H1 (cell line): Measurements from ENCODE around the gene FMC1. TPM values are rescaled to one million over a fixed set of nuclear protein-coding genes. Genes with fewer than 3 reads are reported as not detected.

Experiments used
- CTCF ChIA-PET: fragments of 300-600 bp; sonication (Branson Sonifier 250); formaldehyde crosslinking; loops from one replicate; lab custom pipeline; 2021; ENCODE audit not compliant: partially characterized antibody; lab: Charles Lee
- POLR2A ChIA-PET: fragments of 300-600 bp; sonication (Branson Sonifier 250); formaldehyde crosslinking; loops from one replicate; lab custom pipeline; 2021; ENCODE audit warnings: inconsistent platforms; ENCODE audit not compliant: partially characterized antibody; lab: Charles Lee
- DNase-seq, 2 experiments: peaks; one replicate each; pipeline versions ENCODE4 v3.0.0 to v3.0.0-alpha.2; 2010 to 2022; ENCODE audit warnings: low spot score in 2 of 2, low read depth in 1 of 2, mixed read lengths in 1 of 2
- FAIRE-seq: peaks from 2 replicates; lab custom pipeline; 2011; peaks lifted over from hg19 to GRCh38; lab: Jason Lieb, UNC
- H2AFZ ChIP-seq: 2 replicates; pipeline ENCODE4 v1.8.1; 2012; ENCODE audit warnings: low read length, inconsistent platforms
- H2AK5ac ChIP-seq: 2 replicates; pipeline ENCODE4 v1.6.1; 2013; ENCODE audit warnings: low read depth, low read length
- H2BK120ac ChIP-seq: replicated peaks from 2 replicates; pipeline ENCODE3; 2013; ENCODE audit warnings: low read depth, low read length, inconsistent platforms
- H2BK12ac ChIP-seq: 2 replicates; pipeline ENCODE4 v1.6.1; 2013; ENCODE audit warnings: low read depth, low read length
- H2BK15ac ChIP-seq: 2 replicates; pipeline ENCODE4 v1.6.1; 2013; ENCODE audit warnings: low read length
- H2BK20ac ChIP-seq: 2 replicates; pipeline ENCODE4 v1.6.1; 2013; ENCODE audit warnings: low read length
- H2BK5ac ChIP-seq: 2 replicates; pipeline ENCODE4 v1.6.1; 2013; ENCODE audit warnings: low read depth, low read length
- H3K14ac ChIP-seq: 2 replicates; pipeline ENCODE4 v1.6.1; 2013; ENCODE audit warnings: inconsistent platforms; ENCODE audit not compliant: insufficient read length
- H3K18ac ChIP-seq: 2 replicates; pipeline ENCODE4 v1.6.1; 2013; ENCODE audit warnings: low read length; ENCODE audit errors: extremely low read depth
- H3K23ac ChIP-seq: 2 replicates; pipeline ENCODE4 v1.6.1; 2013; ENCODE audit warnings: inconsistent platforms; ENCODE audit not compliant: insufficient read length
- H3K23me2 ChIP-seq: 2 replicates; pipeline ENCODE4 v1.6.1; 2013; ENCODE audit warnings: low read depth, low read length
- H3K27ac ChIP-seq: 2 replicates; pipeline ENCODE4 v1.6.1; 2011; ENCODE audit warnings: low read depth, low read length, inconsistent platforms
- H3K27me3 ChIP-seq, 4 experiments: replicated peaks in 1 of 4; 1 replicate in 1 of 4; 2 replicates in 3 of 4; pipeline versions ENCODE4 v1.6.1 to v1.8.1; 2011 to 2013; ENCODE audit warnings: low read length in 3 of 4, mild to moderate bottlenecking in 3 of 4, inconsistent platforms in 2 of 4, mixed read lengths in 2 of 4, moderate library complexity in 1 of 4; ENCODE audit not compliant: control insufficient read depth in 3 of 4, insufficient read depth in 3 of 4; ENCODE audit errors: extremely low read depth in 1 of 4
- H3K36me3 ChIP-seq, 4 experiments: 2 replicates each; pipeline versions ENCODE4 v1.6.1 to v1.8.1; 2011 to 2013; ENCODE audit warnings: mild to moderate bottlenecking in 4 of 4, low read length in 3 of 4, moderate library complexity in 2 of 4, control low read depth in 1 of 4, inconsistent platforms in 1 of 4; ENCODE audit not compliant: insufficient read depth in 4 of 4, control insufficient read depth in 2 of 4
- H3K4ac ChIP-seq: replicated peaks from 2 replicates; pipeline ENCODE3; 2013; ENCODE audit warnings: low read length, low read depth, mixed read lengths, inconsistent platforms; ENCODE audit not compliant: insufficient read length
- H3K4me1 ChIP-seq, 4 experiments: replicated peaks in 1 of 4; 1 replicate in 1 of 4; 2 replicates in 3 of 4; pipeline versions ENCODE4 v1.6.1 to v1.8.1; 2011 to 2013; ENCODE audit warnings: low read length in 3 of 4, inconsistent platforms in 2 of 4, mixed read lengths in 1 of 4; ENCODE audit not compliant: insufficient read depth in 4 of 4, control insufficient read depth in 3 of 4
- H3K4me2 ChIP-seq, 2 experiments: 2 replicates each; pipeline versions ENCODE4 v1.6.1 to v1.8.1; 2011 to 2013; ENCODE audit warnings: low read depth in 2 of 2, low read length in 2 of 2, control low read depth in 1 of 2, inconsistent platforms in 1 of 2, mild to moderate bottlenecking in 1 of 2; ENCODE audit not compliant: insufficient read depth in 1 of 2
- H3K4me3 ChIP-seq, 4 experiments: fragments of 200-600, 300-600 bp in 1 of 4; sonication (generic), shearing (Covaris generic), sonication (Bioruptor Twin) in 1 of 4; 2 replicates each; pipeline versions ENCODE4 v1.5.1 to v1.8.1; 2011 to 2016; ENCODE audit warnings: low read length in 4 of 4, low read depth in 3 of 4, control low read depth in 2 of 4, inconsistent platforms in 2 of 4, mild to moderate bottlenecking in 2 of 4, mixed read lengths in 1 of 4, moderate library complexity in 1 of 4; ENCODE audit not compliant: insufficient read depth in 2 of 4; ENCODE audit errors: extremely low read depth in 1 of 4
- H3K56ac ChIP-seq: replicated peaks from 2 replicates; pipeline ENCODE3; 2013; ENCODE audit warnings: low read depth, mild to moderate bottlenecking, mixed read lengths, low read length, inconsistent platforms; ENCODE audit not compliant: insufficient read length
- H3K79me1 ChIP-seq: 2 replicates; pipeline ENCODE4 v1.6.1; 2013; ENCODE audit warnings: low read depth, low read length, control low read depth
- H3K79me2 ChIP-seq, 2 experiments: 2 replicates each; pipeline versions ENCODE4 v1.6.1 to v1.8.1; 2012 to 2013; ENCODE audit warnings: low read length in 2 of 2, mild to moderate bottlenecking in 2 of 2, inconsistent platforms in 1 of 2; ENCODE audit not compliant: insufficient read depth in 2 of 2, control insufficient read depth in 1 of 2
- H3K9ac ChIP-seq, 4 experiments: replicated peaks in 1 of 4; 1 replicate in 1 of 4; 2 replicates in 3 of 4; pipeline versions ENCODE4 v1.6.1 to v1.8.1; 2011 to 2013; ENCODE audit warnings: low read depth in 3 of 4, low read length in 3 of 4, control low read depth in 2 of 4, mild to moderate bottlenecking in 2 of 4, moderate library complexity in 2 of 4, inconsistent platforms in 1 of 4; ENCODE audit errors: extremely low read depth in 1 of 4
- H3K9me3 ChIP-seq, 2 experiments: 2 replicates each; pipeline versions ENCODE4 v1.6.1 to v1.8.1; 2012 to 2013; ENCODE audit warnings: mild to moderate bottlenecking in 2 of 2, moderate library complexity in 2 of 2, control low read depth in 1 of 2, inconsistent platforms in 1 of 2, low read depth in 1 of 2, low read length in 1 of 2, mixed read lengths in 1 of 2; ENCODE audit not compliant: insufficient read depth in 2 of 2
- H4K20me1 ChIP-seq, 2 experiments: replicated peaks in 1 of 2; 2 replicates each; pipeline versions ENCODE3 to v1.8.1; 2011 to 2013; ENCODE audit warnings: inconsistent platforms in 2 of 2, low read length in 2 of 2, mild to moderate bottlenecking in 1 of 2; ENCODE audit not compliant: insufficient read depth in 2 of 2, control insufficient read depth in 1 of 2
- H4K5ac ChIP-seq: 2 replicates; pipeline ENCODE4 v1.6.1; 2013; ENCODE audit warnings: low read length, low read depth, mixed read lengths, inconsistent platforms; ENCODE audit not compliant: insufficient read length
- H4K8ac ChIP-seq: 2 replicates; pipeline ENCODE4 v1.8.0; 2013; ENCODE audit warnings: mild to moderate bottlenecking, moderate library complexity, low read length, inconsistent platforms; ENCODE audit not compliant: insufficient read depth; ENCODE audit errors: extremely low read depth
- H4K91ac ChIP-seq: replicated peaks from 2 replicates; pipeline ENCODE3; 2013; ENCODE audit warnings: low read length, mixed read lengths, inconsistent platforms; ENCODE audit not compliant: insufficient read length
- E2F6 ChIP-seq: IDR thresholded peaks from 2 replicates; pipeline ENCODE4 v1.6.1; 2012; ENCODE audit warnings: inconsistent platforms
- MAFK ChIP-seq: IDR thresholded peaks from 2 replicates; pipeline ENCODE4 v1.6.1; 2012; ENCODE audit warnings: low read depth, mild to moderate bottlenecking, improper control_type of control experiment, low read length
- POU5F1 ChIP-seq: IDR thresholded peaks from 2 replicates; pipeline ENCODE4 v1.6.1; 2011; ENCODE audit warnings: low read depth, mild to moderate bottlenecking, low read length, moderate library complexity
- RBBP5 ChIP-seq: IDR thresholded peaks from 2 replicates; pipeline ENCODE4 v1.7.1; 2012; ENCODE audit warnings: low read depth, mild to moderate bottlenecking, inconsistent platforms, low read length, moderate library complexity, borderline replicate concordance
- SIRT6 ChIP-seq: IDR thresholded peaks from one replicate; pipeline ENCODE4 v1.7.1; 2012; ENCODE audit warnings: low read length, inconsistent platforms
- SUZ12 ChIP-seq: fragments of 200-600 bp; sonication (generic); IDR thresholded peaks from 2 replicates; pipeline ENCODE4 v1.6.1; 2012; ENCODE audit warnings: mild to moderate bottlenecking, inconsistent platforms, low read length, moderate library complexity, mixed read lengths
- TAF1 ChIP-seq: IDR thresholded peaks from 2 replicates; pipeline ENCODE4 v1.6.1; 2011; ENCODE audit warnings: mild to moderate bottlenecking, low read depth, low read length
- YY1 ChIP-seq: IDR thresholded peaks from 2 replicates; pipeline ENCODE4 v1.6.1; 2011; ENCODE audit warnings: low read depth, mild to moderate bottlenecking, low read length
- whole genome bisulfite sequencing, 2 experiments: shearing (Covaris generic) in 1 of 2; methylation state at CpG; one replicate each; pipeline versions ENCODE4 v1.1.6 to v1.1.7; 2013 to 2015; ENCODE audit warnings: low lambda C conversion rate in 2 of 2, mixed read lengths in 2 of 2, inconsistent platforms in 1 of 2, low coverage in 1 of 2, missing lambda C conversion rate in 1 of 2; ENCODE audit not compliant: insufficient replicate concordance in 2 of 2, insufficient coverage in 1 of 2, insufficient read length in 1 of 2; ENCODE audit errors: extremely low coverage in 1 of 2, missing lambda C conversion rate in 1 of 2; 5-methylcytosine and 5-hydroxymethylcytosine counted together
- polyA plus RNA-seq, 7 experiments: library from polyadenylated mRNA; depleted of rRNA in 3 of 7; stranded (reverse) in 5 of 7; unstranded in 2 of 7; fragments of >200 nt in 5 of 7; fragments of 200-250 nt in 2 of 7; gene quantifications; 1 replicate in 5 of 7; 2 replicates in 1 of 7; 4 replicates in 1 of 7; pipeline versions ENCODE4 v1.2.1 to v1.2.3, GENCODE V29; 2011 to 2013; ENCODE audit warnings: missing spikeins in 2 of 7, mixed read lengths in 2 of 7
- total RNA-seq: library from RNA; stranded (reverse); fragmentation: NEBNext Ultra II Directional; extraction: Animal tissue kit (Norgen Biotek cat#: 25700); gene quantifications from 2 replicates; pipeline ENCODE4 v1.2.1, GENCODE V29; 2021

The FMC1 gene
- total and polyA plus RNA-seq, 2 of the 8 experiments (the other 6 are each of a cell fraction or from before 2014, with no cell fraction given) = 15.8 to 28.4 TPM

- H4K20me1 ChIP-seq = peaks cover 6 to 11% of the 10 kb centered on the region in 2 experiments
- H3K9ac ChIP-seq = no peak overlapping the region
- H3K56ac ChIP-seq = no peak overlapping the region
- no peaks in the 10 kb centered on the region for H3K9me3 ChIP-seq
- peaks cover 0 to 13% (median 6%) of the 10 kb centered on the region in 4 experiments; a peak in 6 of 7 replicates for H3K4me1 ChIP-seq
- no peak overlapping the region for H2BK5ac ChIP-seq
- H2AFZ ChIP-seq = no peak overlapping the region
- H3K23ac ChIP-seq = no peak overlapping the region
- H4K8ac ChIP-seq = no peak overlapping the region
- H3K14ac ChIP-seq = no peak overlapping the region
- H3K36me3 ChIP-seq = peaks cover 0 to 21% (median 0%) of the 10 kb centered on the region in 4 experiments; a peak in 2 of 8 replicates
- no peak overlapping the region for H3K4me2 ChIP-seq
- no peak for FAIRE-seq
- no peak overlapping the region for H3K27ac ChIP-seq
- no peaks in the 10 kb centered on the region for H3K27me3 ChIP-seq
- H3K79me1 ChIP-seq = 0 out of 2 replicates have a peak, but pooled peaks cover 2% of the 10 kb centered on the region
- 93% methylated on average over 6 of the region's 6 CpGs; no CpG with 5 or more reads in 1 of the 2 experiments for WGBS, 2 experiments
- TF ChIP-seq TAF1 = no peak
- TF ChIP-seq SIRT6 = no peak
- TF ChIP-seq RBBP5 = no peak
- TF ChIP-seq POU5F1 = no peak
- no peak for TF ChIP-seq YY1
- no peak for TF ChIP-seq E2F6
- TF ChIP-seq SUZ12 = no peak
- no peak for TF ChIP-seq MAFK
- TF ChIP-seq, all 59 proteins: peak for 0
- Histone ChIP-seq H3K18ac (no peak overlapping the region), H3K4ac (no peak overlapping the region), H2BK20ac (no peak overlapping the region), H3K23me2 (no peaks in the 10 kb centered on the region; the same call in 1 of the 2 replicates), H3K4me3 (no peak overlapping the region), H2BK15ac (no peak overlapping the region), H2BK120ac (no peak overlapping the region), H3K79me2 (peaks cover 23 to 100% of the 10 kb centered on the region in 2 experiments), H4K5ac (no peak overlapping the region), H4K91ac (no peak overlapping the region), H2AK5ac (no peak overlapping the region), H2BK12ac (no peak overlapping the region)
- POLR2A ChIA-PET = no interaction called here
- no peak for DNase-seq
- CTCF ChIA-PET = no interaction called here
Measured at GRCh38 chr7:139367438-139368155, 26.5 kb downstream of the FMC1 start.
